Activated T-helper 2 cell treated with anti-CD3 and anti-CD28 coated beads, Interferon-gamma antibody, Interleukin-2, Interleukin-4, amounts not matched to agents 10 μg/mL and 5 μg/mL and 100 μg/mL, durations not matched to agents 14 hours and 24 hours and 36 hours (primary cell): Measurements from ENCODE around the gene NDE1. TPM values are rescaled to one million over a fixed set of nuclear protein-coding genes. Genes with fewer than 3 reads are reported as not detected.

Source experiments
- DNase-seq: peaks from one replicate; pipeline ENCODE4 v3.0.0; 2021; ENCODE audit warnings: low spot score
- H3K27ac Mint-ChIP-seq: one replicate; pipeline ENCODE4 v1.8.0; 2021; ENCODE audit warnings: mixed read lengths
- H3K27me3 Mint-ChIP-seq: one replicate; pipeline ENCODE4 v1.8.0; 2021; ENCODE audit warnings: low read depth, mixed read lengths
- H3K36me3 Mint-ChIP-seq: one replicate; pipeline ENCODE4 v1.8.0; 2021; ENCODE audit warnings: low read depth, mixed read lengths
- H3K4me1 Mint-ChIP-seq: one replicate; pipeline ENCODE4 v1.8.0; 2021; ENCODE audit warnings: low read depth, mixed read lengths
- H3K4me3 Mint-ChIP-seq: one replicate; pipeline ENCODE4 v1.8.0; 2021; ENCODE audit warnings: low read depth, mild to moderate bottlenecking, moderate library complexity, mixed read lengths
- H3K9me3 Mint-ChIP-seq: one replicate; pipeline ENCODE4 v1.8.0; 2021; ENCODE audit warnings: mixed read lengths
- intact Hi-C: fragments of 100-400 bp; cut with micrococcal nuclease; formaldehyde crosslinking; loops from one replicate; pipeline ENCODE4 v1.15.1; 2023
- total RNA-seq: library from RNA; stranded (reverse); gene quantifications from 2 replicates; pipeline ENCODE4 v1.2.3, GENCODE V29; 2022

NDE1 gene
- total RNA-seq, 1 donor from 2014 or later, result 97.7 TPM

DNA sequence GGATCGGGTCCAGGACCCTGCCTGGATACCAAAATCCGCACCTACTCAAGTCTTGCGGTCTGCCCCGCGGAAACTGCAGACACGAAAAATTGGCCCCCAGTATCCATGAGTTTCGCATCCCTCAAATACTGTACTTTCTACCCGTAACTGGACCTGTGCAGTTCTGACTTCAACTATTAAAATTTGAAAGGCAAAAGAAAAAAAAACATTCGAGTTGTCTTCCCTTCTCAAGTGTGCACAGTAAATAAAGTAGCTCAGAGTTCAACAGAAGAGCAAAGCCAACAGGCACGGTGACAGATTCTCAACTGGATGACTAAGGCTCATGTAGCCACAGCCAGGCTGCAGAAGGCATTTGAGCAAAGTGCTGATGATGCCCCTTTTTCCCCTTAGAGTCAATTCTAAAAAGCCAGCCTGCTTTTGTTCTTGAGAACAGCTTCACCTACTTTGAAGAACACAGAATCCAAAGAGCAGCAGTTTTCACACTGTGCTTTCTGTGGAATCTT is 39.6 kb upstream of the NDE1 start:
- no peaks in the 10 kb centered on the region for H3K27me3 Mint-ChIP-seq
- intact Hi-C loops, result no loop called here
- H3K9me3 Mint-ChIP-seq, result no peaks in the 10 kb centered on the region
- peaks cover 5% of the 10 kb centered on the region for H3K4me1 Mint-ChIP-seq
- H3K4me3 Mint-ChIP-seq, result no peak overlapping the region
- H3K27ac Mint-ChIP-seq, result peak overlapping the region; percentile 55
- H3K36me3 Mint-ChIP-seq, result peaks cover 70% of the 10 kb centered on the region
- DNase-seq, result no peak

DNA sequence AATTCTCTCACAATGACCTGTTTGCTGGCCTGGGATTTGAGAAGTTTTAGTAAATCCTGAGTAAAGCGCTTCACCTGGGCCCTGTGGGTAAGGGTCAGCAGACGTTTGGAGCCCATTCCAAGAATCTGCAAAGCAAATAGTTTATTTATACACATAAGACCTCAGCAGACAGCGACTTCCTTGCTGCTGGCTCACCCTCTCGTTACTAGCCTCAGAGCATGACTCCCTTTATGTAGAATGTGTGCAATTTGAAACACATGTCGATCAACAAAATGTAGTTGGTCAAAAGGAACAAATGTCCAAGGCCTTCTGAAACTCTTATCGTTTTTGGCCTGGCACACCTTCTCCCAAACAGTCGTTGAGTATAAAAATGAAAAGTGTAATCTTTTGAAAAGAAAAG is 38.4 kb upstream of the NDE1 start:
- peaks cover 73% of the 10 kb centered on the region for H3K36me3 Mint-ChIP-seq
- no peaks in the 10 kb centered on the region for H3K27me3 Mint-ChIP-seq
- H3K9me3 Mint-ChIP-seq, result no peaks in the 10 kb centered on the region
- H3K4me1 Mint-ChIP-seq, result peaks cover 5% of the 10 kb centered on the region
- H3K27ac Mint-ChIP-seq, result no peak overlapping the region
- DNase-seq, result no peak
- H3K4me3 Mint-ChIP-seq, result no peak overlapping the region
- intact Hi-C loops, result no loop called here

DNA sequence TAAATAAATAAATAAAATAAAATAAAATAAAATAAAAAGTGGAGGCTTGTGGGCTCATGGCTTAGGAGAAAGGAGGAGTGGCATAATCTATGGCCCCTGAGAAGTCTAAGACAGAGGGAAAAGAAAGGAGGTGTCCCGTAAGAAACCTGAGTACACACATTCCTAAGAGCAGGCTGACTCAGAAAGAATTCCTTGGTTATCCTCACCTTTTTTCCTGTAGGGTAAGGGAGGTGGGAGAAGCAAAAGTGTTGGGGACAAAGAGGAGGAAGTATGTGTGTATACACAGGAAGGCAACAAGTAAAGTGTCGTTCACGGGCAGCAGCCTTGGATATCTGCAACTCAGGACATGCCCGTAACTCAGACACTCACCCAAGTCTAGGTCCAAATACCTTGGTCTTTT is 36.4 kb upstream of the NDE1 start:
- intact Hi-C loops, result no loop called here
- peaks cover 5% of the 10 kb centered on the region for H3K4me1 Mint-ChIP-seq
- H3K4me3 Mint-ChIP-seq, result no peak overlapping the region

DNA sequence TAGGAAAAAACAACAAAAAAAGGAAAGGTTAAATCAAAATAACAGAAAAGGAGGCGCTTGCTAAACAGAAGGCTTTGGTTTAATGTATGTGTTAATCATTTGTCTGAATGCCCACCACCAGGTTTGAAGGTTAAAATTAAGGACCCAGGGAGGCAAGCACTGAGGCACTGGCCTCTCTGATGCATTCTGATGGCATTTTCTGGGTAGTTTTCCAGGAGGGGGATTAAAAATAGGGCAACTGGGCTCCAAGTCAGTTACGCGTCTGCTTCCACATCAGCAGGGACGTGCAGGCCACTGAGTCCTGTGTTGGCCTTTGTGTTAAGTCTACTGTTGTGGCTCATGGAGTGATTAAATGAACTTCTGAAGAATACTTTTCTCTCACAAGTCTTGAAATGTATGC is 34.0 kb upstream of the NDE1 start:
- H3K4me1 Mint-ChIP-seq, result no peaks in the 10 kb centered on the region
- peaks cover 66% of the 10 kb centered on the region for H3K36me3 Mint-ChIP-seq
- H3K27ac Mint-ChIP-seq, result no peak overlapping the region
- H3K27me3 Mint-ChIP-seq, result no peaks in the 10 kb centered on the region
- no peak for DNase-seq
- H3K9me3 Mint-ChIP-seq, result no peaks in the 10 kb centered on the region
- no peak overlapping the region for H3K4me3 Mint-ChIP-seq
- intact Hi-C loops, result no loop called here

More for the DNA sequence above, 36.4 kb upstream of the NDE1 start:
- Mint-ChIP-seq H3K36me3 (peaks cover 72% of the 10 kb centered on the region), H3K9me3 (no peaks in the 10 kb centered on the region), H3K27me3 (no peaks in the 10 kb centered on the region), H3K27ac (no peak overlapping the region)
- DNase-seq, result no peak

DNA sequence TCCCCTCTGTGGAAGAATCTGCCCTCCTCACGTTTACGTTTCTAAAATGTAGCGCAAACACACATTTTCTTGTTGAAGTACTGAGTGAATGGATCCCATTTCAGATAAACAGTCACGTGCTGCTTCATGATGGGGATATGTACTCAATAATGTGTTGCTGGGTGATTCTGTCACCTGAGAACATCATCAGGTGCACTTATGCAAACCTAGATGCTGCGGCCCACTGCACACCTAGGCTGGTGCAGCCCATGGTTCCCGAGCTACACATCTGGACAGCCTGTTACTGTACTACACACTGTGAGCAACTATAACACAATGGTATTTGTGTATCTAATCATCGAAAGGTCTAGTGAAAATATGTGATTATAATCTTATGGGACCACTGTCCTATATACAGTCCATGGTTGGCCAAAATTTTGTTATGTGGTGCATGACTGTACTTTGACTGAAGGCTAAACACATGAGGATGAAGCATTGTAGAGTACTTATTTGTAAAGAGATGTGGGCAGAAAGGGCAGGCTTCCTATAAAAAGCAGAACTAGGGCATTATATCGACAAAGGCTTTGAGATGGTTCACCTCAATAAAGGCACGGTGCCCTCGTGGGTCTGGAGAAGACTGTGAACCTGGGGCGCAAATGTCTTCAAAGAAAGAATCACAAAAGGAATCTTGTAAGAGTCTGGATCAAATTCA is 33.4 kb upstream of the NDE1 start:
- Mint-ChIP-seq H3K27ac (no peak overlapping the region), H3K27me3 (no peaks in the 10 kb centered on the region), H3K9me3 (no peaks in the 10 kb centered on the region), H3K4me3 (no peak overlapping the region), H3K4me1 (no peaks in the 10 kb centered on the region), H3K36me3 (peaks cover 70% of the 10 kb centered on the region)
- intact Hi-C loops, result no loop called here
- no peak for DNase-seq

DNA sequence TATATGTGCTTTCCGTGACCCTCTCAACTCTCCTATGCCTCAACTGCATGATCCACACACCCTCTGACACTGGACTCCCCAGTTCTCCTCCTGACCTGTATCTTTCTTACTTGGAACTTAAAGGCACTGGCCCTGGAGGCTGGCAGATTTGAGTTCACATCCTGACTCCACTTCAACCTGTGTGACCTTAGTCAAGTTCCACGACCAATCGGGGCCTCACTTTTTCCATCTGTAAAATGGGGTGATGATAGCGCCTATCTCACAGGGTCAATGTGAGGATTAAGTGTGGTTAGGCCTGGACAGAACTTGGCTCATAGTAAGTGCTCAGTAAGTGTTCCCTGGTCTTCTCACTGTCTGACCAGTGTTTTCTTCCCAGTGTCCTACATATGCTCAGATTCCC is 32.1 kb upstream of the NDE1 start:
- H3K27ac Mint-ChIP-seq, result no peak overlapping the region
- intact Hi-C loops, result no loop called here
- no peaks in the 10 kb centered on the region for H3K27me3 Mint-ChIP-seq
- H3K36me3 Mint-ChIP-seq, result peaks cover 71% of the 10 kb centered on the region
- H3K9me3 Mint-ChIP-seq, result no peaks in the 10 kb centered on the region
- no peak for DNase-seq
- no peak overlapping the region for H3K4me3 Mint-ChIP-seq
- no peaks in the 10 kb centered on the region for H3K4me1 Mint-ChIP-seq

DNA sequence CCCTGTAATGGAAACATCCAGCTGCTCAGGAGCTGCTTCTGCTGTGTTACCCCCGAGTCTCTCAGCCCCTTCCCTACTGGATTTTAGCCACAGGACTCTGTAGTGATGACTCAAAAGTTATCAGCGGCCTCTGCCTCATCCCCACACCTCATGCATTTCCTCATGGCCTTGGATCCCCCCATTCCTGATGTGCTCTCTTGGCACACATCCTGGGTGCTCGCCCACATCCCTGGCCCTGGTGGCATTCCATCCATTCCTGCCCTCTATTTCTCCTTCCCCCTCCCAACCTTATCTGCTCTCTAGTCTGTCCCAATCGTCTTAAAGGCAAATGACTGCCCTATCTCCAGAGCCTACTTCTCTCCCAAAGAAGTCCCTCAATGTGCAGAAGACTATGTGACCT is 31.7 kb upstream of the NDE1 start:
- no peak for DNase-seq
- H3K27me3 Mint-ChIP-seq, result no peaks in the 10 kb centered on the region
- H3K36me3 Mint-ChIP-seq, result peaks cover 68% of the 10 kb centered on the region
- H3K4me1 Mint-ChIP-seq, result no peaks in the 10 kb centered on the region
- H3K4me3 Mint-ChIP-seq, result no peak overlapping the region
- H3K9me3 Mint-ChIP-seq, result no peaks in the 10 kb centered on the region
- no peak overlapping the region for H3K27ac Mint-ChIP-seq
- intact Hi-C loops, result no loop called here

DNA sequence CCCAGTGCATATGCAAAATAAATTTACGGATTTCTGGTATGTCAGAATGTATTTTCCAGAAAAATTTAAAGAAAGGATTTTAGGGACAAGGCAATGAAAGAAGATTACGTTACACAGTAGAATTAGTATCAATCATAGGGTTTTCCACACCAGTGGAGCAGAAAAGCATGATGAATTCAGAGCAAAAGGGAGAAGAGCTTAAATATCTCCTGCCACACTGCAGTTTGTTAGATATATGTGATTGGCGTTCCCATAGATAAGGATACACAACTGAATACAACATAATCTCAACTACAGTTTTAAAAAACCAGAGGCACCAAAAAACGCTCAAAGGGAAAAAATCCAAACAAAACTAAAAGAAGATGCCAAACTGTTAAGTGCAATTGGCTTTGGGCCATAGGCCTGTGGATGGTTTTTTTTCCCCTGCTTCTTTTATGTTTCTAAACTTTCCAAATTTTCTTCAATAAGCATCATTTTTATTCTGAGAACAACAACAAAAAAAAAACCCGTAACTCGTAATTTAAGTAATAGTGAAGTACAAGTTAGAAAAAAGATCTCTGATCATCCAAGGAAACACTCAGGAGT is 29.3 kb upstream of the NDE1 start:
- no peak for DNase-seq
- Mint-ChIP-seq H3K27ac (no peak overlapping the region), H3K4me1 (no peaks in the 10 kb centered on the region), H3K27me3 (no peaks in the 10 kb centered on the region), H3K36me3 (peaks cover 75% of the 10 kb centered on the region), H3K4me3 (no peak overlapping the region), H3K9me3 (no peaks in the 10 kb centered on the region)
- intact Hi-C loops, result no loop called here

DNA sequence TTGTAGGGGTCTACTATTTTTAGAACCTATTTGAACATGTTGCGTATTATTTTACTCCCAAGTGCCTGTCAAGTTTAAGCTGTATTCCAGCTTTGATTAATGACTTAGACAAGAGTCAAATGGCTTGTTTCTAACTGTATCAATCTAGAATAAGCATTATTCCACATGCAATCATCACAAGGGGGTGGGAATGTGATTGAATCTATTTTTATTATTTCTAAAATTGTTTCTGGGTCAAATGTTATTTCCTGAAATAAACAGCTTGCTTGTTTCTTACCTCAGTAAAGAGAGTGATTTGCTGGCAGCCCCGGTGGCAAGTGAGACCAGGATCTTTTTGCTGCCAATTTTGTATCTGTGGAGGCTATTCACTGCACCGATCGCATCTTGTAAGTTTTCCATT is 28.6 kb upstream of the NDE1 start:
- Mint-ChIP-seq H3K9me3 (no peaks in the 10 kb centered on the region), H3K36me3 (peaks cover 72% of the 10 kb centered on the region), H3K4me1 (no peaks in the 10 kb centered on the region), H3K27me3 (no peaks in the 10 kb centered on the region), H3K4me3 (no peak overlapping the region), H3K27ac (no peak overlapping the region)
- intact Hi-C loops, result no loop called here
- DNase-seq, result no peak

DNA sequence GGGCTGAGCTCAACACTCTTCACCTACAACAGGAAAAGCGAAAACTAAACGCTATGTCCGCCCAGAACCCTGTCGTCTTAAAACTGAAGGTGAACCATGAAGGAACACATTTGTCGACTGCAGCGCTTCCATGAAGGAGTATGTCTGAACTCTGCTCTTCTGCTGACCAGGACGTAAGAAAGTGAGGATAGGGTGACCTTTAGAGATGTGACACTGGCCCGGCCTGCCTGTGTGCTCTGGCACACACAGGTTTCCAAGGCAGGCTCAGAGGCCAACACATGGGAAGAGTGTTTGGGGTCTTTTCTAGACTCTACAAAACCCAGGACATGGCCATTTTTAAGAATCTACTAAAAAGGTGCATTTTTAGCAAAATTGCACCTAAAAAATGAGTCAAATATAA is 28.2 kb upstream of the NDE1 start:
- no peaks in the 10 kb centered on the region for H3K27me3 Mint-ChIP-seq
- H3K27ac Mint-ChIP-seq, result no peak overlapping the region
- no peak for DNase-seq
- peaks cover 67% of the 10 kb centered on the region for H3K36me3 Mint-ChIP-seq
- H3K4me3 Mint-ChIP-seq, result no peak overlapping the region
- H3K9me3 Mint-ChIP-seq, result no peaks in the 10 kb centered on the region
- intact Hi-C loops, result no loop called here
- H3K4me1 Mint-ChIP-seq, result no peaks in the 10 kb centered on the region

DNA sequence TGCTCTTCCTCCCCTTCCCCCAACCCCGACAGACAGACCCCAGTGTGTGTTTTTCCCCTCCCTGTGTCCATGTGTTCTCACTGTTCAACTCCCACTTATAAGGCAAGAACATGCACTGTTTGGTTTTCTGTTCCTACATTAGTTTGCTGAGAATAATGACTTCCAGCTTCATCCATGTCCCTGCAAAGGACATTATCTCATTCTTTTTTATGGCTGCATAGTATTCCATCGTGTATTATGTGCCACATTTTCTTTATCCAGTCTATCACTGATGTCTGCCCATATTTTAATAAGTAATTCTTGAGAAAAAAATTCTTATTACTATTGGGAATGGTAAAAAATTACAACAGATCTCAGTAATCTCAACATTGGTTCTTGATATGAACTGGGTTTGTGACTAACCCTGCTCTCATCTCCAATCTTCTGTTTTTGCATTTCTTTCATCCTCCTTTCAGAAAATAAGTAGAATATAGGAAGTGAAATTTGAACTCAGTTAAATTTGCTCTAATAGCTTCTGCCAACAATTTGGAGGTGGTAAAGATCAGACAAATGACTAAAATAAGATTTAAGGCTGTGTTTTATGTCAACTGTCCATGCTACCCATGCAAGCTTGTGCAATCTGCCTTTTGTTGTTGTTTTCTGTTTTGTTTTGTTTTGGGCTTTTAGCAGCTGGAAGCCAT is 18.2 kb upstream of the NDE1 start:
- H3K27me3 Mint-ChIP-seq, result no peaks in the 10 kb centered on the region
- peaks cover 20% of the 10 kb centered on the region for H3K4me1 Mint-ChIP-seq
- no peak overlapping the region for H3K4me3 Mint-ChIP-seq
- no peak for DNase-seq
- peaks cover 67% of the 10 kb centered on the region for H3K36me3 Mint-ChIP-seq
- H3K27ac Mint-ChIP-seq, result no peak overlapping the region
- peaks cover 4% of the 10 kb centered on the region for H3K9me3 Mint-ChIP-seq
- intact Hi-C loops, result no loop called here

DNA sequence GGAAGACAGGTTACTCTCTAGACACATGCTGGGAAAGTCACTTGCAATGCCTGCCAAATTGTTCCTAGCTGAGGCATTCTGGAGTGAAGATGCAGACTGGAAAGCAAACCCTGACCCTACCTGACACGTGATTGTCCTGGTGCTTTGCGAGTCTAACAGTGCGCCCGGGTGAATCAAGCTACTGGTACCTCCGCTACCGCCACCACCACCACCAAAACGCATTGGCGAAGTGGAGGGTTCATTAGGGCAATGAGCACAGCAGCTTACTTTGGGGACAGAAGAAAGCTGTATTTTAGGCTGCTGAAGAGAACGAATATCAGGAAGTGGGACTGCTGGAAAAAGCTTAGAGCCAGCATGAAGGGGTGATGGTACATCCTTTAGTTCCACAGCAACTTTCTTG is 14.1 kb upstream of the NDE1 start:
- DNase-seq, result no peak
- Mint-ChIP-seq H3K27ac (peak overlapping the region; percentile 47), H3K36me3 (peaks cover 75% of the 10 kb centered on the region), H3K27me3 (no peaks in the 10 kb centered on the region), H3K4me3 (no peak overlapping the region), H3K9me3 (peaks cover 4% of the 10 kb centered on the region), H3K4me1 (peaks cover 45% of the 10 kb centered on the region)
- intact Hi-C loops, result no loop called here

DNA sequence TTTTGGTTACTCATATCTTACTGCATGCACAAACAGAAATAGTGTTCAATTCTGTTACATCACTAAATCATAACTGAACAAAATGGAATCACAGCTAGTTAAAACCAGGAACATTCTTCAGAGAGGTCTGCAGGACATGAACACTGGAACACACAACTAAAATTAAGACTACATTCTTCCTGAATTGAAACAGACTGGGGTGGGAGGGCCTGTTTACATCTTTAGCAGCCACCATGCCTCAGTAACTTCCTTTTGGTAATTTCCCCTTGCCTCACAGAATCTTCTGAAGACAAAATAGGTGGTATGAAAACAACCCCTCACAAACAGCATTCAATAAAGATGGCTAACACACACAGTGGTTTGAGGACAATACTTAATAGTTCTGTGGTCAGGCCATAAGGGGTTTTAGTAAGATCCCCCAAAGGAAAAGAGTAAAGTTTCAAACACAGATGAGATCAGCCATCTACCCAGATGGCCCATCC is 13.6 kb upstream of the NDE1 start:
- Mint-ChIP-seq H3K27ac (peak overlapping the region; percentile 85), H3K27me3 (no peaks in the 10 kb centered on the region), H3K9me3 (peaks cover 4% of the 10 kb centered on the region), H3K4me3 (peak overlapping the region; percentile 19), H3K4me1 (peaks cover 50% of the 10 kb centered on the region), H3K36me3 (peaks cover 71% of the 10 kb centered on the region)
- DNase-seq, result no peak
- intact Hi-C loops, result no loop called here
